Measurements from ENCODE around the gene NDRG3. TPM values are rescaled to one million over a fixed set of nuclear protein-coding genes. Genes with fewer than 3 reads are reported as not detected.

Gene NDRG3
- total and polyA plus RNA-seq, 2 of the 8 experiments (the other 6 are each of a cell fraction or from before 2014, with no cell fraction given) = 25.7 to 32.3 TPM

GRCh38 chr20:36605399-36606157, 140.3 kb downstream of the NDRG3 start, which contains the start of gene RAB5IF (continued):
- TF ChIP-seq ASH2L (IDR thresholded peaks at IDR 0.05; ENCODE audit: low read length) = peak; percentile 86
- no peak for TF ChIP-seq POU5F1 (IDR thresholded peaks at IDR 0.05; ENCODE audit: low read depth, low read length)
- peak; percentile 92 to 99 (median 94) for TF ChIP-seq CTCF (IDR thresholded peaks at IDR 0.05; ENCODE audit: control extremely low read depth in 1 of 3, insufficient read depth in 1 of 3, low read depth in 1 of 3, low read length in 3 of 3)
- TF ChIP-seq KDM5A (IDR thresholded peaks at IDR 0.05; ENCODE audit: low read length) = 0 out of 2 replicates have a peak, but pooled peaks have one; percentile 34
- TF ChIP-seq CHD1 (IDR thresholded peaks at IDR 0.05; ENCODE audit: low read depth, low read length) = no peak
- no peak for TF ChIP-seq EGR1 (IDR thresholded peaks at IDR 0.05; ENCODE audit: borderline replicate concordance, low read depth, low read length)
- peak; percentile 87 for TF ChIP-seq TAF1 (IDR thresholded peaks at IDR 0.05; ENCODE audit: low read depth, low read length)
- TF ChIP-seq SP4 (IDR thresholded peaks at IDR 0.05; ENCODE audit: low read length) = no peak
- TF ChIP-seq HDAC2 (IDR thresholded peaks at IDR 0.05; ENCODE audit: borderline replicate concordance in 1 of 2, low read depth in 2 of 2, low read length in 2 of 2) = no peak
- TF ChIP-seq GABPA (IDR thresholded peaks at IDR 0.05; ENCODE audit: borderline replicate concordance, insufficient read depth, low read length) = peak; percentile 87; the same call in 1 of the 2 replicates
- TF ChIP-seq SAP30 (IDR thresholded peaks at IDR 0.05; ENCODE audit: insufficient read depth, insufficient replicate concordance, low read length) = no peak
- TF ChIP-seq TCF12 (IDR thresholded peaks at IDR 0.05; ENCODE audit: low read depth, low read length) = peak; percentile 71; the same call in 1 of the 2 replicates
- TF ChIP-seq CTBP2 (IDR thresholded peaks at IDR 0.05; ENCODE audit: borderline replicate concordance, insufficient read depth, insufficient read length, low read length) = no peak
- TF ChIP-seq E2F6 (IDR thresholded peaks at IDR 0.05) = no peak; the same call in none of the 2 replicates
- TF ChIP-seq SIRT6 (IDR thresholded peaks at IDR 0.05; ENCODE audit: low read length) = no peak
- TF ChIP-seq ZNF274 (IDR thresholded peaks at IDR 0.05; ENCODE audit: borderline replicate concordance, extremely low read depth, low read length) = no peak
- peak; percentile 93 for TF ChIP-seq JUND (IDR thresholded peaks at IDR 0.05; ENCODE audit: low read length)
- TF ChIP-seq CHD2 (IDR thresholded peaks at IDR 0.05; ENCODE audit: low read length) = peak; percentile 59

All from H1 (cell line).